Left ventricle myocardium inferior (tissue), 1 donor: ENCODE data around the gene TJP1. TPM values are rescaled to one million over a fixed set of nuclear protein-coding genes. Genes with fewer than 3 reads are reported as not detected.
"Not testable (repeated sequence)": the region's sequence is repeated elsewhere in the genome, so short reads cannot be mapped to it uniquely, and the experiment has no call there.

ENCODE experiments used
- DNase-seq: peaks from one replicate; pipeline ENCODE4 v3.0.0-alpha.2; 2020
- H3K27ac ChIP-seq: fragments of 200-600 bp; replicated peaks from 2 replicates; pipeline ENCODE4 v1.8.0; 2021
- H3K27me3 ChIP-seq: fragments of 200-600 bp; 2 replicates; pipeline ENCODE4 v1.8.0; 2021; ENCODE audit warnings: low read depth
- H3K36me3 ChIP-seq: fragments of 200-600 bp; 2 replicates; pipeline ENCODE4 v1.8.0; 2021
- H3K4me1 ChIP-seq: fragments of 200-600 bp; 2 replicates; pipeline ENCODE4 v1.8.0; 2021
- H3K4me3 ChIP-seq: fragments of 200-600 bp; 2 replicates; pipeline ENCODE4 v1.8.0; 2021; ENCODE audit warnings: mild to moderate bottlenecking, moderate library complexity
- H3K9me3 ChIP-seq: fragments of 200-600 bp; replicated peaks from 2 replicates; pipeline ENCODE4 v1.8.0; 2021
- intact Hi-C: fragments of 100-400 bp; cut with micrococcal nuclease; formaldehyde crosslinking; loops from one replicate; pipeline ENCODE4 v1.11.0; 2022
- total RNA-seq: library from RNA; stranded (reverse); fragmentation: NEBNext Ultra II Directional; extraction: Animal tissue kit (Norgen Biotek cat#: 25700); gene quantifications from one replicate; pipeline ENCODE4 v1.2.1, GENCODE V29; 2021
- TF ChIP-seq, protein P1 (sequence below): fragments of 200-600 bp; IDR thresholded peaks from 2 replicates; pipeline ENCODE4 v1.8.0; 2021; ENCODE audit warnings: antibody characterized with exemption, mild to moderate bottlenecking, borderline replicate concordance
- donor health status: DM: no; HTN: yes; CAD: no; lungs with severe emphysema.

Gene TJP1
- total RNA-seq, 1 donor from 2014 or later: 108 TPM

DNA sequence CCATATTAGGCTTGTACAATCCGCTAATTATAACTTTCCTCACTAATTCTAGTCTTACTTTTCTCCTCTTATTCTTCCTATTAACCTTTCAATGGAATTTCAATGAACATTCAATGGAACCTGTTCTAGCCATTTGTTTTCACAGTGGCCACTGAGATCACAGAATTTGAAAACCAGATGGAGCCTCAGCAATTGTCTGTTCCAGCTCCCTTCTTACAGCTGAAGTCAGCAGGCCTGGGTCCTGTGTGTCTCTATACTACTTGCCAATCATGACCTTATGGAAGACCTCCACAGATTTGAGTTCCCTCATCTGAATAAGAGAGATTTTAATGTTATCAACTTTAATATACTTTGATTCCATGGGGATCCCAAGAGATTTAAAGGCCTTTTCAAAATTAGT, 36.6 kb downstream of the TJP1 start:
- no peaks in the 10 kb centered on the region for H3K9me3 ChIP-seq
- H3K4me3 ChIP-seq: no peak overlapping the region
- no peaks in the 10 kb centered on the region for H3K27me3 ChIP-seq
- TF ChIP-seq, protein P1, sequence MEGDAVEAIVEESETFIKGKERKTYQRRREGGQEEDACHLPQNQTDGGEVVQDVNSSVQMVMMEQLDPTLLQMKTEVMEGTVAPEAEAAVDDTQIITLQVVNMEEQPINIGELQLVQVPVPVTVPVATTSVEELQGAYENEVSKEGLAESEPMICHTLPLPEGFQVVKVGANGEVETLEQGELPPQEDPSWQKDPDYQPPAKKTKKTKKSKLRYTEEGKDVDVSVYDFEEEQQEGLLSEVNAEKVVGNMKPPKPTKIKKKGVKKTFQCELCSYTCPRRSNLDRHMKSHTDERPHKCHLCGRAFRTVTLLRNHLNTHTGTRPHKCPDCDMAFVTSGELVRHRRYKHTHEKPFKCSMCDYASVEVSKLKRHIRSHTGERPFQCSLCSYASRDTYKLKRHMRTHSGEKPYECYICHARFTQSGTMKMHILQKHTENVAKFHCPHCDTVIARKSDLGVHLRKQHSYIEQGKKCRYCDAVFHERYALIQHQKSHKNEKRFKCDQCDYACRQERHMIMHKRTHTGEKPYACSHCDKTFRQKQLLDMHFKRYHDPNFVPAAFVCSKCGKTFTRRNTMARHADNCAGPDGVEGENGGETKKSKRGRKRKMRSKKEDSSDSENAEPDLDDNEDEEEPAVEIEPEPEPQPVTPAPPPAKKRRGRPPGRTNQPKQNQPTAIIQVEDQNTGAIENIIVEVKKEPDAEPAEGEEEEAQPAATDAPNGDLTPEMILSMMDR: no peak
- intact Hi-C loops: no loop called here
- H3K4me1 ChIP-seq: peaks cover 89% of the 10 kb centered on the region
- DNase-seq: no peak
- H3K27ac ChIP-seq: no peak overlapping the region
- H3K36me3 ChIP-seq: peaks cover 3% of the 10 kb centered on the region

DNA sequence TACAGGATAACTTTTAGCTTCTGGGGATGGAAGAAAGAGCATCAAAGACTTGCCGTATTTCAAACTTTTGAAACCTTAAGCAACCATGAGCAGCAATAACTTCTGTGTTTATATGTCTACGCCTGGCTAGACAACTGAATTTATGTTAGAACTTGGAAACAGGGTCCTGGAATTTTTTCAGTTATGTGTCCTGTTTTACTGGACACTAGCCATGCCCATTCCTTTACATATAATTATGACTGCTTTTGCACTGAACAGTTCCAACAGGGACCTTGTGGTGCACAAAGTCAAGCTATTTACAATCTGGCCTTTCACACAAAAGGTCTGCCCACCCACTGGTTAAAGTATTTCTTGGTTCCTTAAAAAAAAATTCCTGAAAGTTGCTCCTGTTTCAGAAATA, 37.1 kb downstream of the TJP1 start:
- TF ChIP-seq, protein P1: no peak
- peaks cover 88% of the 10 kb centered on the region for H3K4me1 ChIP-seq
- no peak for DNase-seq
- H3K27me3 ChIP-seq: no peaks in the 10 kb centered on the region
- no peak overlapping the region for H3K27ac ChIP-seq
- no peak overlapping the region for H3K4me3 ChIP-seq
- H3K9me3 ChIP-seq: no peaks in the 10 kb centered on the region
- peaks cover 3% of the 10 kb centered on the region for H3K36me3 ChIP-seq
- intact Hi-C loops: no loop called here

DNA sequence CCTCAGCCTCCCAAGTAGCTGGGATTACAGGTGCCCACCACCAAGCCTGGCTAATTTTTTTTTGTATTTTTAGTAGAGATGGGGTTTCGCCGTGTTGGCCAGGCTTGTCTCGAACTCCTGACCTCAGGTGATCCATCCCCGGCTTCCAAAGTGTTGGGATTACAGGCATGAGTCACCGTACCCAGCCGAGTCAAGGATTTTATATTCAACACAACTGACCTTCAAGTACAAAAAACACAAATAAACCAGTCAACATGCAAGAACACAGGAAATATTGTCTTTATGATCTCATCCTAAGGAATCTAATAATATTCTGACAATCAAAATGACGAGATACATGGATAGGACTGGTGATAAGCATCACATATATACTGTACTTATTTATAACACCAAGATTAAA, 37.9 kb downstream of the TJP1 start:
- Histone ChIP-seq H3K4me3 (no peak overlapping the region), H3K27ac (no peak overlapping the region), H3K9me3 (no peaks in the 10 kb centered on the region), H3K27me3 (no peaks in the 10 kb centered on the region), H3K4me1 (peaks cover 88% of the 10 kb centered on the region), H3K36me3 (peaks cover 3% of the 10 kb centered on the region)
- TF ChIP-seq, protein P1: no peak
- no peak for DNase-seq
- intact Hi-C loops: no loop called here

DNA sequence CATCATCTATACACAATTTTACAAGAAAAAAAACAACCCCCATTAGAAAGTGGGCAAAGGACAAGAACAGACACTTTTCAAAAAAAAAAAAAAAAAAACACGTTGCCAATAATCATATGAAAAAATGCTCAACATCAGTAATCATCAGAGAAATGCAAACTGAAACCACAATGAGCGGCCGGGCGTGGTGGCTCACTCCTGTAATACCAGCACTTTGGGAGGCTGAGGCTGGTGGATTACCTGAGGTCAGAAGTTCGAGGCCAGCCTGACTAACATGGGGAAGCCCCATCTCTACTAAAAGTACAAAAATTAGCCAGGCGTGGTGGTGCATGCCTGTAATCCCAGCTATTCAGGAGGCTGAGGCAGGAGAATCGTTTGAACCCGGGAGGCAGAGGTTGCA, 39.5 kb downstream of the TJP1 start:
- H3K36me3 ChIP-seq, DNase-seq, H3K27ac ChIP-seq, H3K4me3 ChIP-seq, H3K9me3 ChIP-seq, H3K27me3 ChIP-seq, intact Hi-C loops: not testable (repeated sequence)
- H3K4me1 ChIP-seq: peaks cover 88% of the 10 kb centered on the region

DNA sequence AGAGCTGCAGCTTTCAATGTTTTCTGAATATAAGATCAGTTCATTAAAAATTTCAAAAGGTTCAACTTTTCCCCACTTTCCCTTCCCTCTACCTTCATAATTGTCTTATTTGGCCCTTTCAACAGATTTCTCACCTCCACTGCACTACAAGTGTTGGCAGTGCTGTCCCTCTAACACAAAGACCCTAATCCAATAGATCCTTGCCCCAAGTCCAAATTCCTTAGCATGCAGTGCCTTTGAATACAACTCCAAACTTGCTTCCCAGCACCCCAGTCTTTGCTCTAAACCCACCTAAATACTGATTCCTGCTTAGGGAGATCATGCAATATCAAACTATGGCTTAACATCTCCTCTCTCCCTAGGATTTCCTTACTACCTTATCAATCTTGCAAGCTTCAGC, 43.9 kb downstream of the TJP1 start:
- peaks cover 91% of the 10 kb centered on the region for H3K4me1 ChIP-seq
- intact Hi-C loops: no loop called here
- no peaks in the 10 kb centered on the region for H3K36me3 ChIP-seq
- TF ChIP-seq, protein P1: no peak
- no peak overlapping the region for H3K27ac ChIP-seq
- H3K4me3 ChIP-seq: no peak overlapping the region
- no peak for DNase-seq
- H3K9me3 ChIP-seq: no peaks in the 10 kb centered on the region
- no peaks in the 10 kb centered on the region for H3K27me3 ChIP-seq

DNA sequence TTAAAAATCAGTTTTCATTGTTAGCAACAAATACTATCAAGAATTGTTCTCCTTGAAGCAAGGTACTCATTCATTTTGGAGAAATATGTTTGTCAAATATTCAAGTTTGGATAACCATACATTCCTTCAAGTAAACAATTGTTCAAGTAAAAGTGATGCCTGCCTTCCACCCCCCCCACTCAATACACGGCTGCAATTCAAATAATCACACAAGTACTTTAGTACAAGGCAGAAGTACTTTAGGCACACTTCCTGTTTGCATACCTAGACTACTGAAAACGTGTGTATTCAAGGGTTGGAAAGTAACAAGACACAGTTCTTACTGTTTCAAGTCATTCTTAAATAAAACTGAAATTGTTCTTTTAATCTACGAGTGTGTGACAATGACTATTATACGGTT, 45.4 kb downstream of the TJP1 start:
- Histone ChIP-seq H3K36me3 (peaks cover 2% of the 10 kb centered on the region), H3K9me3 (no peaks in the 10 kb centered on the region), H3K27me3 (no peaks in the 10 kb centered on the region), H3K4me3 (no peak overlapping the region), H3K4me1 (peaks cover 90% of the 10 kb centered on the region), H3K27ac (no peak overlapping the region)
- intact Hi-C loops: no loop called here
- TF ChIP-seq, protein P1: no peak
- no peak for DNase-seq
